ENCODE measurements around the gene SPACDR. TPM values are rescaled to one million over a fixed set of nuclear protein-coding genes. Genes with fewer than 3 reads are reported as not detected.
A peak's percentile ranks its signal among the peaks of the same experiment; 100 is the strongest.

The SPACDR gene
- total and polyA plus RNA-seq, 9 of the 15 experiments (the other 6 are each of a cell fraction or from before 2014, with no cell fraction given) = 0.07 to 0.55 (median 0.14) TPM; not detected in 1

DNA sequence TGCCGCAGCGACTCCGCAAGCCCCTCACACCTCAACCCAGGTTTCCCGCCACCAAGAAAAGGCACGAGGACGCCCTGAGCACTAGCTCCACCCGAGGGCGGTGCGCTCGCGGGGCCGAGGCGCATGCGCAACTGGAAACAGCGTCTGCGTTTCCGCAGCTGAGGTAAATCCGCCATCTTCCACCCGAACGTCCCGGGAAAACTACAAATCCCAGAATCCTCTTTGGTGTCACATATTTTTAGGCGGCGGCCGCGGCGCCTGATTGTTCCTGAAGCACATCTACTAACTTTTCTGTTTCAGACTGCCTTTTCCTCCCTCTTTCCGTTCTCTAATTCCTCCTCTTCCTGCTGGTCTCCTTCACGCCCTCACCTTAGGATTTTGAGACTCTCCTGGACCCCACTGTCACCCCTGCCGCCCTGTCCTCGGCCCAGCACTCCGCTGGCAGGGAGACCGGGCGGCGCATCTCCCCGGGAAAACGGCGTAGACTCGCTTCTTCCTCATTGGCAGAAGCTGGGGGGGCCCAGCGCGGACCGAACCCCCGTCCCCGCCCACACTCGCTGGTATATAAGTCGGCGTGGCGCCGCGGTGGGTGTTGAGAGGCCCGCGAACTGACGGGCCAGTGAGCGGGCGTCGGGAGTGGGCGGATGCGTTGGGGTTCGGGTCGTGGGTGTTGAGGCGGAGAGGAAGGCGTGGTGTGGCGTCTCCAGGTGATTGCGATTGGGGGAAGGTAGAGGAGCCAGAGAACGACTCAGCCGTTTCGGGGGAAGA lies 35.7 kb downstream of the SPACDR start, which contains the start of gene ZCWPW1 (continued):
- peak; percentile 91 for TF ChIP-seq TFAP4 (CRISPR knock-in tag; IDR thresholded peaks at IDR 0.05; ENCODE audit: borderline replicate concordance)
- no peak for TF ChIP-seq MBD1 (CRISPR knock-in tag; IDR thresholded peaks at IDR 0.05)
- peak; percentile 54 for TF ChIP-seq SOX6 (IDR thresholded peaks at IDR 0.05)
- TF ChIP-seq, protein P1, sequence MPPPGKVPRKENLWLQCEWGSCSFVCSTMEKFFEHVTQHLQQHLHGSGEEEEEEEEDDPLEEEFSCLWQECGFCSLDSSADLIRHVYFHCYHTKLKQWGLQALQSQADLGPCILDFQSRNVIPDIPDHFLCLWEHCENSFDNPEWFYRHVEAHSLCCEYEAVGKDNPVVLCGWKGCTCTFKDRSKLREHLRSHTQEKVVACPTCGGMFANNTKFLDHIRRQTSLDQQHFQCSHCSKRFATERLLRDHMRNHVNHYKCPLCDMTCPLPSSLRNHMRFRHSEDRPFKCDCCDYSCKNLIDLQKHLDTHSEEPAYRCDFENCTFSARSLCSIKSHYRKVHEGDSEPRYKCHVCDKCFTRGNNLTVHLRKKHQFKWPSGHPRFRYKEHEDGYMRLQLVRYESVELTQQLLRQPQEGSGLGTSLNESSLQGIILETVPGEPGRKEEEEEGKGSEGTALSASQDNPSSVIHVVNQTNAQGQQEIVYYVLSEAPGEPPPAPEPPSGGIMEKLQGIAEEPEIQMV (tag; conservative IDR thresholded peaks at IDR 0.05; ENCODE audit: low read depth) = no peak; the same call in 1 of the 2 replicates
- no peak for TF ChIP-seq MAFG (tag; conservative IDR thresholded peaks at IDR 0.05)
- peak; percentile 81; the same call in 1 of the 2 replicates for TF ChIP-seq ELF2 (CRISPR knock-in tag; IDR thresholded peaks at IDR 0.05)
- TF ChIP-seq CHD2 (IDR thresholded peaks at IDR 0.05; ENCODE audit: low read depth, low read length) = no peak; the same call in 1 of the 2 replicates
- TF ChIP-seq NCOA1 (IDR thresholded peaks at IDR 0.05; ENCODE audit: low read depth) = peak; percentile 62
- TF ChIP-seq NELFE (IDR thresholded peaks at IDR 0.05; ENCODE audit: insufficient read depth, insufficient read length) = no peak
- TF ChIP-seq ZNF395 (CRISPR knock-in tag; IDR thresholded peaks at IDR 0.05) = no peak
- peak; percentile 82 for TF ChIP-seq U2AF1 (optimal IDR thresholded peaks at IDR 0.05; ENCODE audit: low read depth, low read length)
- peak; percentile 84 for TF ChIP-seq ZNF644 (tag; IDR thresholded peaks at IDR 0.05; ENCODE audit: low read depth)
- no peak for TF ChIP-seq ZNF778 (CRISPR knock-in tag; IDR thresholded peaks at IDR 0.05)
- peak; percentile 68; the same call in 1 of the 2 replicates for TF ChIP-seq RNF219 (CRISPR knock-in tag; IDR thresholded peaks at IDR 0.05)
- peak; percentile 95 for TF ChIP-seq MLLT1 (IDR thresholded peaks at IDR 0.05)
- TF ChIP-seq TEAD2 (tag; IDR thresholded peaks at IDR 0.05) = 0 out of 2 replicates have a peak, but pooled peaks have one; percentile 34
- no peak for TF ChIP-seq ZNF668 (CRISPR knock-in tag; IDR thresholded peaks at IDR 0.05)
- no peak for TF ChIP-seq WHSC1 (IDR thresholded peaks at IDR 0.05; ENCODE audit: low read length)

All from K562 (cell line).